Skeletal muscle tissue (tissue), 4 donors: ENCODE data around the gene CDK6. TPM values are rescaled to one million over a fixed set of nuclear protein-coding genes. Genes with fewer than 3 reads are reported as not detected.

Experiments
- H3K27ac ChIP-seq: one replicate; pipeline ENCODE4 v1.7.0; 2013; ENCODE audit warnings: mild to moderate bottlenecking, low read depth, low read length, inconsistent platforms
- H3K27me3 ChIP-seq, 3 donors: one replicate each; pipeline ENCODE4 v1.7.0; 2013; ENCODE audit warnings: low read length in 3 of 3; ENCODE audit not compliant: control insufficient read depth in 3 of 3, insufficient read depth in 3 of 3
- H3K36me3 ChIP-seq, 3 donors: one replicate each; pipeline ENCODE4 v1.7.0; 2013; ENCODE audit warnings: low read length in 3 of 3; ENCODE audit not compliant: control insufficient read depth in 3 of 3, insufficient read depth in 3 of 3
- H3K4me1 ChIP-seq, 3 donors: one replicate each; pipeline ENCODE4 v1.7.0; 2013; ENCODE audit warnings: low read length in 3 of 3, mild to moderate bottlenecking in 3 of 3; ENCODE audit not compliant: control insufficient read depth in 3 of 3, insufficient read depth in 3 of 3
- H3K4me3 ChIP-seq, 3 donors: one replicate each; pipeline ENCODE4 v1.7.0; 2013; ENCODE audit warnings: low read length in 3 of 3
- H3K9ac ChIP-seq, 3 donors: one replicate each; pipeline ENCODE4 v1.7.0; 2013; ENCODE audit warnings: low read length in 3 of 3, mild to moderate bottlenecking in 3 of 3, moderate library complexity in 2 of 3, low read depth in 1 of 3
- H3K9me3 ChIP-seq, 3 donors: one replicate each; pipeline ENCODE4 v1.7.0; 2013; ENCODE audit warnings: low read length in 3 of 3; ENCODE audit not compliant: control insufficient read depth in 3 of 3
- total RNA-seq: library from RNA; depleted of rRNA; stranded (reverse); fragments of >200 nt; gene quantifications from one replicate; pipeline ENCODE4 v1.2.3, GENCODE V29; 2014
- donor health status: Osteomylitis.

Gene CDK6
- total RNA-seq, 1 donor from 2014 or later = 72.5 TPM

DNA sequence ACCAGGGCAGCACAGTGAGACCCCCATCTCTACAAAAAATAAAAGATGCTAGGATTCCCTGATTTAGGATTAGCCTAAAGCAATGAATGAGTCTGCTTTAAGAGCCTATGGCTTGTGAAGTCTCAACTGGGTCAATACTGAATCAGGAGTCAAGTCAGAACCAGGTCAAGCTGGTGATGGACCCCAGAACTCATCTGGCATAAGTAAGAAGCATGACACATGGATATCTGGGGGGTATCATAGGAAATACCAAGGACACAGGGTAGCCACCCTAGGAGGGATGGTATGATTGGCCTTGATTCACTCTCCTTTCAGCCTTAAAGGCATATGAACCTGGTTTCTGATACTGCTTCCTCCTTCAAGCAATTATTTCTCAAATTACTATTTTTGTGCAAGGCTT is 167.8 kb downstream of the CDK6 start:
- Histone ChIP-seq H3K36me3 (peaks cover 0 to 3% (median 0%) of the 10 kb centered on the region in 3 donors), H3K27ac (no peak overlapping the region), H3K4me1 (no peaks in the 10 kb centered on the region), H3K27me3 (no peaks in the 10 kb centered on the region), H3K4me3 (no peak overlapping the region), H3K9me3 (no peaks in the 10 kb centered on the region), H3K9ac (no peak overlapping the region)

DNA sequence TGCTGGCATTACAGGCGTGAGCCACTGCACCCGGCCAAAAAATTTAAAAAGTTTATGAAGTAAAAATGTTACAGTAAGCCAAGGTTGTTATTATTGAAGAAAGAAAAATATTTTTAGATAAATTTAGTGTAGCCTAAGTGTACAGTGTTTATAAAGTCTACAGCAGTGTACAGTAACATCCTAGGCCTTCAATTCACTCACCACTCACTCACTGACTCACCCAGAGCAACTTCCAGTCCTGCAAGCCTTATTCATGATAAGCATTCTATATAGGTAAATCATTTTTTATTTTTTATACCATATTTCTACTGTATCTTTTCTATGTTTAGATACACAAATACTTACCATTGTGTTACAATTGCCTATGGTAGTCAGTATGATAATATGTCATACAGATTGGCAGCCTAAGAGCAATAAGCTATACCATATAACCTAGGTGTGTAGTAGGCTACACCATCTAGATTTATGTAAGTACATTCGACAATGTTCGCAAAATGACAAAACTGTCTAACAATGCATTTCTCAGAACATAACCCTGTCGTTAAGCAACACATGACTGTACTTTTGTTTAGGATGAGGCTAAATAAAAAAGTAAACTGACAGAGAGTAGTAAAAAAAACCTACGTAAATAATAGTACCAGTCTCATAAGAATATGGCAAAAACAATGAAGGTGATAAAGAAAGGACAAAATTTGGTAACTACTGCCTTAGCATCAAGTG is 168.4 kb downstream of the CDK6 start:
- H3K27ac ChIP-seq = no peak overlapping the region
- H3K4me3 ChIP-seq = no peak overlapping the region
- no peaks in the 10 kb centered on the region for H3K9me3 ChIP-seq
- no peak overlapping the region for H3K9ac ChIP-seq
- no peaks in the 10 kb centered on the region for H3K4me1 ChIP-seq
- peaks cover 0 to 3% (median 0%) of the 10 kb centered on the region in 3 donors for H3K36me3 ChIP-seq
- no peaks in the 10 kb centered on the region for H3K27me3 ChIP-seq

DNA sequence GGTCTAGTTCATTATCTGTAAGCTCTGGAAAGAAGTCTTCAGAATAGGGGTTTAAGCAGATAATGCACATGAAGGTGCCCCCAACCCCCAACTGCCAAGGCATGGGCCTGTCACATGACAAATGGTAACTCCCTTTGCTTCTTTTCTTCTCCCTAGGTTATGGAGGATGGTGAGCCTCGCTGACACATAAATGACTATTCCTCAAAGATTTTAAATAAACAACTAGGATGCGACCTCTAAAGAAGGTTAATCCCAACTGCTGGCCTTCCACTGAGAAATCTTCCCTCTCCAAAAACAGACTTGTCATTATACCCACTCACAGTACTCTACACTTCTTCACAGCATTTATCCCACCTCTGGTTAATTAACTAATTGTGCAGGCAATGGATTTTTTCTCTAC is 170.4 kb downstream of the CDK6 start:
- H3K27ac ChIP-seq = no peak overlapping the region
- H3K4me3 ChIP-seq = no peak overlapping the region
- H3K9me3 ChIP-seq = no peaks in the 10 kb centered on the region
- no peaks in the 10 kb centered on the region for H3K36me3 ChIP-seq
- no peaks in the 10 kb centered on the region for H3K27me3 ChIP-seq
- no peak overlapping the region for H3K9ac ChIP-seq
- no peaks in the 10 kb centered on the region for H3K4me1 ChIP-seq

DNA sequence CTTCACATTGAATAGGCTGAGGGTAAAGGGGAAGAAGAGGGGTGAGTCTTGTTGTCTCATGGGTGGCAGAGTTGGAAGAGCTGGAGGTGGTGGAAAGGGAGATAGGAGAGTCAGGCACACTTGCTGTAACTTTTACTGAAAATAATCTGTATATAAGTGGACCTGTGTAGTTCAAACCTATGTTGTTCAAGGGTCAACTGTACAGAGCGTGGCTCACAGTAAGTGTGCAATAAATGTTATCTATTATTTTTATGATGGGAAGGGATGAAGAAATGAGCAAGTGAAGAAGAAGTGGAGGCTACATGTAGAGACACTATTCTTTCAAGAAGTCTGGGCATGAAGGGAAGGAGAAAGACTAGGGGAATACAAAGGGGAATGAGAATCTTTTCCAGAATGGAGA is 174.7 kb downstream of the CDK6 start:
- H3K36me3 ChIP-seq = no peaks in the 10 kb centered on the region
- H3K4me3 ChIP-seq = no peak overlapping the region
- no peak overlapping the region for H3K27ac ChIP-seq
- H3K4me1 ChIP-seq = no peaks in the 10 kb centered on the region
- no peaks in the 10 kb centered on the region for H3K9me3 ChIP-seq
- H3K27me3 ChIP-seq = no peaks in the 10 kb centered on the region
- no peak overlapping the region for H3K9ac ChIP-seq

DNA sequence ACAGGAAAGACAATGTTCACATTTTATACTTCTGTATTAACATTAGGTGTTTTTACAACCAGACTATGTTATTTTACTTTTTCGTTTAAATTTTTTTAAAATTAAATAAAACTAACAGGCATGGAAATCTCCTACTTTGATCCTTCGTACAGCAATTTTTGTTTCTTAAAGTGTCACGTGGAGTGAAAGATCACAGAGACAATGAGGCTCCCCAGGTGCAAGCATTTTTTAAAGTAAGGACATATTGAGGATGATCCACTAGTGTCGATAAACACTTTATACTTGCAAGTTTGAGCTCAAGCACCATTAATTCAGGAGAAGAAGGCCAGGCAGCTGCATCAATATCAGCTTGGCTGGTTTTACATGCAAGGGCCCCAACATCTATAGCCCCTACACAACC is 177.7 kb downstream of the CDK6 start:
- Histone ChIP-seq H3K36me3 (no peaks in the 10 kb centered on the region), H3K4me1 (no peaks in the 10 kb centered on the region)

DNA sequence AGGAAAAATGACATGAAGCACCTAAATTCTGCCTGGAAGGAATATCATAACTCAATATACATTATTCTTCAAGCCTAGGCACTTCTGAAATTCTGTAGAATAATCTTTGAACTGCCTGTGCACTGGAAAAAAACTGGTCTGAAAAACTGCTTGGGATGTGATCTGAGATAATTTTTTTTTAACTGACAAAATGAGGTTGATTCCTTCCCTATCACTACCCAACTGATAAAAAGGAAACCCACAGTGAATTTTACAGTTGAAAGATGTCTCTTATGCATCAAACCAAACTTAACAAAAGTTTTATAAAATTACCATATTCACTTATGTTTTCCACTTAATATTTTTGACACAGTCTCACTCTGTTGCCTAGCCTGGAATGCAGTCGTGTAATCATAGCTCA is 179.0 kb downstream of the CDK6 start:
- Histone ChIP-seq H3K4me1 (no peaks in the 10 kb centered on the region), H3K9me3 (no peaks in the 10 kb centered on the region), H3K9ac (no peak overlapping the region), H3K27me3 (no peaks in the 10 kb centered on the region), H3K4me3 (no peak overlapping the region), H3K27ac (no peak overlapping the region), H3K36me3 (no peaks in the 10 kb centered on the region)

More for the DNA sequence above, 177.7 kb downstream of the CDK6 start:
- Histone ChIP-seq H3K9ac (no peak overlapping the region), H3K27me3 (no peaks in the 10 kb centered on the region), H3K9me3 (no peaks in the 10 kb centered on the region), H3K4me3 (no peak overlapping the region), H3K27ac (no peak overlapping the region)

DNA sequence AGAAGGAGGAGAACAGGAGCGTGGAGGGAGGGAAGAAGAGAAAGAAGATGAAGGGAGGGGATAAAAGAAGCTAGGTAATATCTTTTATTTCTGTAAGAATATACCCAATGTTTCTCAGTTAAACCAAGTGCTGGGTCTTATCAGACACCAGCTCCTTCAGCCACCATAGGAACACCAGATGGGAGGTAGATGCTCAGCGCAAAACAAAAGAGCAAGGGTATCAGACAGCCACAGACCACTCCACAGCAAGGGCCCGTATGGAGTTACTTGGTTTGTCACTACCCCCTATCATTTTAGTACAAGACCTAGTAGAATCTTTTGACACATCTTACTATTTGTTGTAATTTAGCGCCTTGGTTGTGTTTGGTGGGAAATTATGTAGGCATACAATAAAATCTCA is 180.3 kb downstream of the CDK6 start:
- H3K9ac ChIP-seq = no peak overlapping the region
- no peaks in the 10 kb centered on the region for H3K36me3 ChIP-seq
- H3K27me3 ChIP-seq = no peaks in the 10 kb centered on the region
- no peaks in the 10 kb centered on the region for H3K9me3 ChIP-seq
- no peaks in the 10 kb centered on the region for H3K4me1 ChIP-seq
- H3K4me3 ChIP-seq = no peak overlapping the region
- H3K27ac ChIP-seq = no peak overlapping the region

DNA sequence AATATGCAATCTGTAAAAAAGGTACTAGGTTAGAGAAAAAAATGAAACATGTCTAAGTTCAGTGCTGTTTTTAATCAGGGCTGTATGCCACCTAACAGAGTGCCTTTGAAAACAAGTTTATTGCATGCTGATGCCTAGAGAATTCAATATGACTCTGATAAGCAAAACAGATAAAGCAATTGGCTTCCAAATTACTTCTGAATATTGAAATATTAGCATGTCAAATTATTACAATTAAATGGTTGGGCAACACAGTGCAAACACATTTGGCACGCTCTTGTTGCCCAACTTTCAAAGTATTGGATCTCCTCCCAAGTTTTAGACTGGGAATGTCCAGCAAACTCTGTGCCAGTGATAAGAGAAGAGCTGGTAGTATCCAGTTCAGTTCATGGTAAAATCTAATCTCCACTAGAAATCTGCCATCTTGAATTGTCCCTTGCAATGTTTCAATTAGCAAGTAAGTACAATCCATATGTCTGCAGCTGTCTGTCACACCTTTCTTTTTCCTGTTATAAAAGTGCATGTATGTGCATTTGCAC is 181.0 kb downstream of the CDK6 start:
- no peaks in the 10 kb centered on the region for H3K27me3 ChIP-seq
- H3K4me3 ChIP-seq = no peak overlapping the region
- no peak overlapping the region for H3K27ac ChIP-seq
- H3K9ac ChIP-seq = no peak overlapping the region
- no peaks in the 10 kb centered on the region for H3K4me1 ChIP-seq
- no peaks in the 10 kb centered on the region for H3K36me3 ChIP-seq
- H3K9me3 ChIP-seq = no peaks in the 10 kb centered on the region

DNA sequence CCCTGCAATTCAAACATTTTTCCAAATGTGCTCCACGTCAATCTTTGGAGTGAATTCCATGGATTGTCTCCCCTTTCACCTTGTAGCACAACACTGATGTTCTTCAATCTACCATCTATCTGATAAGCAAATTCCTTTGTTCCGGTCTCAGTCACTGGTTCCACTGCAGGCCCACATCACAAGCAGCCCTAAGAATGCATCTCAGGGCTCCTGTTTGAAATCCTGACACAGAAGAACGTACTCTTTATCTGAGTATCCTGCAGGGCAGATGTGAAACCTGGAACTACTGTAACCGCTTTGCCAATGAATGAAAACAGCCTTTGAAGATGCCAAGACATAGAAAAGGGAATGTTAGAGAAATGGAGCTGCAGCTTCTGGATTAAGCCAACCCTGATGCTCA is 183.2 kb downstream of the CDK6 start:
- H3K36me3 ChIP-seq = no peaks in the 10 kb centered on the region
- H3K27me3 ChIP-seq = no peaks in the 10 kb centered on the region
- no peak overlapping the region for H3K4me3 ChIP-seq
- H3K9me3 ChIP-seq = no peaks in the 10 kb centered on the region
- H3K9ac ChIP-seq = no peak overlapping the region
- H3K27ac ChIP-seq = no peak overlapping the region
- no peaks in the 10 kb centered on the region for H3K4me1 ChIP-seq

DNA sequence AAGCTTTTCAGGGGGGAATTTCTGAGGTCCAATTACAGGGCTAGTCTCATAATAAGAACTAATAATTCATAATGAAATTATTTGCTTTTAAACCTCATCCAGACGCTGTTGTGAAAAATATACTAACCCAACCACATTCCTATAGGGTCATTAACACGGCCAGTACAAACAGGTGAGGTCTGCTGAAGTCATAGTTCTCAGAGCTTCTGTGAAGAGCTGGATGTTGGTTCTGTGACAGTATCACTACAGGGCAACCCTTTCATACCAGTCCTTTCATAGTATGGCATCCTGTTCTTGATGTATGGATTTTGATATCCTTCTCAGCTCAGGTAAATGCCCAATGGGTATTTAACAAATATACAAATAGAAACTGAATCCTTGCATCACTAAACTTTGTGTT is 183.8 kb downstream of the CDK6 start:
- no peaks in the 10 kb centered on the region for H3K27me3 ChIP-seq
- no peak overlapping the region for H3K27ac ChIP-seq
- no peaks in the 10 kb centered on the region for H3K4me1 ChIP-seq
- no peaks in the 10 kb centered on the region for H3K9me3 ChIP-seq
- no peaks in the 10 kb centered on the region for H3K36me3 ChIP-seq
- no peak overlapping the region for H3K4me3 ChIP-seq
- no peak overlapping the region for H3K9ac ChIP-seq
